SIG-M5 (cell line): ENCODE measurements around the gene KRT83.
"Not testable (repeated sequence)": the region's sequence is repeated elsewhere in the genome, so short reads cannot be mapped to it uniquely, and the experiment has no call there.

Experiments
- DNase-seq: peaks from one replicate; lab custom pipeline; 2025; lab: John Stamatoyannopoulos, UW

Gene KRT83

GRCh38 chr12:52308806-52309425 is 12.3 kb downstream of the KRT83 start:
- no peak for DNase-seq

GRCh38 chr12:52307836-52308805 is 13.1 kb downstream of the KRT83 start:
- DNase-seq, result no peak

- DNase-seq, result no peak
Measured at GRCh38 chr12:52306731-52307130, 14.5 kb downstream of the KRT83 start.

DNA sequence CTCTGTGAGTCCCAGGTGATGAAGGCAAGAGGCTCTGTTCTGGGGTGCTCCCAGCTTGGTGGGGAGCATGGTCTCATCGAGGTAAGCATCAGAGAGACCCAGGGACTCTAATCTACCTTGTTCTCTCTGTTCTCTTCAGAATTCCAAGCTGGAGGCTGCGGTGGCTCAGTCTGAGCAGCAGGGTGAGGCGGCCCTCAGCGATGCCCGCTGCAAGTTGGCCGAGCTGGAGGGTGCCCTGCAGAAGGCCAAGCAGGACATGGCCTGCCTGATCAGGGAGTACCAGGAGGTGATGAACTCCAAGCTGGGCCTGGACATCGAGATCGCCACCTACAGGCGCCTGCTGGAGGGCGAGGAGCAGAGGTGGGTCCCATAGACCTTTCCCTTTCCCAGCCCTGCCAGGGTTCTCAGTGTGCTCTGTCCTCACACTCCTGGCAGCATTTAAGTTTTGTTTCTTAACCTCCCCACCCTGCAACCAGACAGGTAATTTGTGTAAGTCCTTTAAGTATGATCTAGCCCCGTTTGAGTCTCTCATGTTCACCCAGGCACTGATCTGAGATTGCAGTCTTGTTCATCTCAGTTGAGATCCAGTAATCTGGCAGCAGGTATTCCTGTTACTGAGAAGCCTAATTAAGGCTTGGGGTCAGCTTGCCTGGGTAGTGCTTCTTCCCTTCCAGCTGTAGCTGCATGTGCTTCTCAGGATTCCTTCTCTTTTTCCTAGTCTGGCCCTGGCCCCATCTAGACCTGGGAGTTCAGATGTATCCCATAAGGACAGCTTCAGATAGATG is 15.1 kb downstream of the KRT83 start:
- no peak for DNase-seq

DNA sequence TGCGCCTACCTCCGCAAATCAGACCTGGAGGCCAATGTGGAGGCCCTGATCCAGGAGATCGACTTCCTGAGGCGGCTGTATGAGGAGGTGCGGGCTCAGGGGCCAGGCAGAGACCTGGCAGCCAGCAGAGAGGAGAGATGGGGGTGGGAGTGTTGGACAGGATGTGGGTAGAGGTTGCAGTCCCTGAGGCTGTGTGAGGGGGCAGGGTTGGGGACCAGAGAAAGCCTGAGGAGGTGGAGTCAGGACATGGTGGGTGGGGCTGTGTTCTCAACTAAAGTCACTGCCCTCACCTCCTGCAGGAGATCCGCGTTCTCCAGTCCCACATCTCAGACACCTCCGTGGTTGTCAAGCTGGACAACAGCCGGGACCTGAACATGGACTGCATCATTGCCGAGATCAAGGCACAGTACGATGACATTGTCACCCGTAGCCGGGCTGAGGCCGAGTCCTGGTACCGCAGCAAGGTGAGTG is 16.2 kb downstream of the KRT83 start:
- DNase-seq, result not testable (repeated sequence)

GRCh38 chr12:52302242-52302914 is 18.8 kb downstream of the KRT83 start:
- DNase-seq, result not testable (repeated sequence)

- DNase-seq, result not testable (repeated sequence)
Measured at GRCh38 chr12:52301721-52302120, 19.5 kb downstream of the KRT83 start.

GRCh38 chr12:52300796-52301691 is 20.2 kb downstream of the KRT83 start:
- no peak for DNase-seq

DNA sequence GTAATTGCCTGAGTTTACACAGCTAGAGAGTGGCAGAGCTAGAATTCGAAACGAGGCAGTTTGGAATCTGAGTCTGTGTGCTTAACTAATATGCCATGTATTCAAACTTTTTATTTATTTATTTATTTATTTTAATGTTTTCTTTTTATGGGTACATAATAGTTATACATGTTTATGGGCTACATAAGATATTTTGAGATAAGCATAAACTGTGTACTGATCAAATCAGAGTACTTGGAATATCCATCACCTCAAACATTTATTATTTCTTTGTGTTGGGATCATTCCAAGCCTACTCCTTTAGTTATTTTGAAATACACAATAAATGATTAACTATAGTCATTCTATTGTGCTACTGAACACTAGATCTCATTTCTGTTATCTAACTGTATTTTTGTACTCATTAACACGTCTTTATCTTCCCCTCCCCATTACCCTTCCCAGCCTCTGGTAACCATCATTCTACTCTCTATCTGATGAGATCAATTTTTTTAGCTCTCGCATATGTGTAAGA is 22.5 kb downstream of the KRT83 start:
- no peak for DNase-seq

DNA sequence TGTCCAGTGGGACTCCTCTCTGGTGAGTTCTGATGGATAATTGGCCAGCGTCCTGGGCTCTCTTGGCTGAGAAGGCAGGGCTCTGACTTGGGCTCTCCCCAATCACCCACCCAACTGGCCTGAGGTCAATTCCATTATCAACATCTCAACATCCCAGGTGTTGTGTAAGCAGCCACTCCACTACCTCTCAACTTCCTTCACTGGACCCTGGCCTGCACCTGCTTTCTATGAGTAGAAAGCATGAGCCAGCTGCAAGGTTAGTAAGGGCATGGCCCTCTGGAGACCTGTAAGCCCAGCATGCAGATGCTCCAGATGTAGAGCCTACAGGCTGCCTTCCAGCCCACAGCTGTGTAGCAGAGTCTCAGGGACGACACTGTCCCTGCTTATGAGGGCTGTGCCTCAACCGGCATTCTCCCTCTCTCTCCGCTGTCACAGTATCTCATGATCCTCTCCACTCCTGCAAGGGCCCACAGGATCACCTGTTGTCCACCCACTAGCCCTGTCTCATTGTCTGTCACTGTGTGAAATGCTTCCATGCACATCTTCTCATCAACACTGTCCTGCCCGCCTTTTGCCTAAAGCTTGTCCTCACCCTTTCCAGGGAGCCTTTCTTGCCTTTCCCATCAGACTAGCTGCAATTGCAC is 24.5 kb downstream of the KRT83 start:
- no peak for DNase-seq

GRCh38 chr12:52295663-52296062 is 25.5 kb downstream of the KRT83 start:
- DNase-seq, result no peak

DNA sequence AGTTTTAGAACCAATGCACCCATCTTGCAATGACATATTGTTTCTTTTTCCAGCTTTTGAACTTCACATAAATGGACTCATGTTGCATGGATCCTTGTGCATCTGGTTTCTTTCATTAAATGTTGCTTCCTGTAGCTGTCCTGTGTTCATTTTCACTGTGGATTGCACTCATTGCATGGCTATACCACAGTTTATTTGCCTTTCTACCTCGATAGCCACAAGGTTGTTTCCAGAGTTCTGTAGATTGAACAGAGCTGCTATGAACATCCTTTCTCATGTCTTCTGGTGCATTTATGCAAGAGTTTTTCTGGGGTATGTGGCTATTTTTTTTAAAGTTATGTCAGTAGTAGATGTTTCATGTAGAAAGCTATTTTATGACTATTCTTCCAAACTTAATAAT is 26.4 kb downstream of the KRT83 start:
- DNase-seq, result no peak

DNA sequence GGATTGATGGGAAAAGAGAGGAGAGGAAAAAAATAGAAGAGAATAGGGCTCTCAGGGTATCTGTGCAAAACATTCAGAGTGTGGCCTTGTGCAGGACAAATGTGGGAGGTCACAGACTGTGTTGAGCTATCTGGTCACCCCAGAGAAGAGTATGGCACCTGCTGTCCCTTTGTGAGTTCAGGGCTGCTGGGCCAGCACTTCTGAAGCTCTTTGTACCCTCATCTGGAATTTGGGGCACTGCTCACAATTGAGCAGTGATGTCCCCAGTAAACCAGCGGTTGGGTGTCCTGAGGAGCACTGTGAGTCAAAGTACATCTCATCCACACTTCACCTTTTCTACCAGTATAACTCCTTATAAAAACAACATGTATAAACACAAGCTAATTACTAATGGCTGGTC is 27.3 kb downstream of the KRT83 start:
- no peak for DNase-seq

- no peak for DNase-seq
Measured at GRCh38 chr12:52291267-52291935, 29.8 kb downstream of the KRT83 start, which contains the start of gene KRT81. TSS of gene KRT81 (minus strand) at chr12:52291534. CDS start at chr12:52291465, 69 bp downstream.

GRCh38 chr12:52290483-52291134 is 30.6 kb downstream of the KRT83 start:
- not testable (repeated sequence) for DNase-seq

- not testable (repeated sequence) for DNase-seq
Measured at GRCh38 chr12:52287816-52288805, 33.1 kb downstream of the KRT83 start.
